Trophoblast cell (in vitro differentiated cells and primary cell): Measurements from ENCODE around the gene KAT6B.

ENCODE experiments used
- DNase-seq, 2 donors: peaks; one replicate each; pipeline ENCODE4 v3.0.0-alpha.2; 2016
- H2AFZ ChIP-seq: 2 replicates; pipeline ENCODE4 v1.6.1; 2013; ENCODE audit warnings: low read length, moderate library complexity, mild to moderate bottlenecking; ENCODE audit not compliant: insufficient read depth, poor library complexity
- H2AK5ac ChIP-seq: 2 replicates; pipeline ENCODE4 v1.6.1; 2013; ENCODE audit warnings: mild to moderate bottlenecking, low read length
- H2BK120ac ChIP-seq: 2 replicates; pipeline ENCODE4 v1.6.1; 2013; ENCODE audit warnings: low read length, mild to moderate bottlenecking, moderate library complexity; ENCODE audit not compliant: insufficient read depth, poor library complexity
- H2BK12ac ChIP-seq: 2 replicates; pipeline ENCODE4 v1.6.1; 2013; ENCODE audit warnings: mild to moderate bottlenecking, low read length, moderate library complexity
- H2BK5ac ChIP-seq: 2 replicates; pipeline ENCODE4 v1.6.1; 2013; ENCODE audit warnings: low read length, low read depth, moderate library complexity, mild to moderate bottlenecking; ENCODE audit not compliant: poor library complexity
- H3K14ac ChIP-seq: 2 replicates; pipeline ENCODE4 v1.6.1; 2013; ENCODE audit warnings: mild to moderate bottlenecking, low read length
- H3K18ac ChIP-seq: 2 replicates; pipeline ENCODE4 v1.6.1; 2013; ENCODE audit warnings: mild to moderate bottlenecking, low read length
- H3K23ac ChIP-seq: 2 replicates; pipeline ENCODE4 v1.6.1; 2013; ENCODE audit warnings: low read length
- H3K27ac ChIP-seq: 2 replicates; pipeline ENCODE4 v1.5.1; 2013; ENCODE audit warnings: low read depth, mild to moderate bottlenecking, inconsistent platforms, low read length, moderate library complexity
- H3K27me3 ChIP-seq: 2 replicates; pipeline ENCODE4 v1.6.1; 2013; ENCODE audit warnings: inconsistent platforms, mild to moderate bottlenecking, low read length, moderate library complexity; ENCODE audit not compliant: insufficient read depth
- H3K36me3 ChIP-seq, 2 experiments: 1 replicate in 1 of 2; 2 replicates in 1 of 2; pipeline ENCODE4 v1.6.1; 2013; ENCODE audit warnings: low read length in 2 of 2, mild to moderate bottlenecking in 2 of 2, moderate library complexity in 1 of 2; ENCODE audit not compliant: insufficient read depth in 2 of 2, control insufficient read depth in 1 of 2
- H3K4ac ChIP-seq: 2 replicates; pipeline ENCODE4 v1.6.1; 2013; ENCODE audit warnings: low read depth, mild to moderate bottlenecking, low read length, moderate library complexity
- H3K4me1 ChIP-seq, 2 experiments: 1 replicate in 1 of 2; 2 replicates in 1 of 2; pipeline ENCODE4 v1.6.1; 2013; ENCODE audit warnings: low read length in 2 of 2, mild to moderate bottlenecking in 2 of 2, moderate library complexity in 1 of 2; ENCODE audit not compliant: insufficient read depth in 2 of 2, control insufficient read depth in 1 of 2
- H3K4me2 ChIP-seq: 2 replicates; pipeline ENCODE4 v1.6.1; 2013; ENCODE audit warnings: inconsistent platforms, mild to moderate bottlenecking, low read length, moderate library complexity
- H3K4me3 ChIP-seq: 2 replicates; pipeline ENCODE4 v1.5.1; 2013; ENCODE audit warnings: mild to moderate bottlenecking, low read depth, low read length, inconsistent platforms
- H3K79me1 ChIP-seq: one replicate; pipeline ENCODE4 v1.6.1; 2013; ENCODE audit warnings: low read length
- H3K79me2 ChIP-seq: 2 replicates; pipeline ENCODE4 v1.6.1; 2013; ENCODE audit warnings: low read length, mild to moderate bottlenecking; ENCODE audit not compliant: control insufficient read depth, insufficient read depth, poor library complexity
- H3K9ac ChIP-seq: 2 replicates; pipeline ENCODE4 v1.6.1; 2013; ENCODE audit warnings: mild to moderate bottlenecking, low read length
- H3K9me3 ChIP-seq: 2 replicates; pipeline ENCODE4 v1.6.1; 2013; ENCODE audit warnings: low read depth, mild to moderate bottlenecking, control low read depth, inconsistent platforms, low read length; ENCODE audit not compliant: insufficient read depth
- H4K12ac ChIP-seq: 2 replicates; pipeline ENCODE4 v1.6.1; 2013; ENCODE audit warnings: low read depth, mild to moderate bottlenecking, low read length, moderate library complexity
- H4K8ac ChIP-seq: 2 replicates; pipeline ENCODE4 v1.6.1; 2013; ENCODE audit warnings: low read depth, mild to moderate bottlenecking, low read length, moderate library complexity
- H4K91ac ChIP-seq: one replicate; pipeline ENCODE4 v1.6.1; 2013; ENCODE audit warnings: low read depth, mild to moderate bottlenecking, low read length, moderate library complexity
- WGBS: extraction: QIAGEN DNeasy Blood & Tissue Kit; methylation state at CpG from one replicate; pipeline ENCODE4 v1.1.7; 2013; ENCODE audit warnings: missing lambda C conversion rate; ENCODE audit not compliant: insufficient read length, insufficient coverage; ENCODE audit errors: extremely low coverage; 5-methylcytosine and 5-hydroxymethylcytosine counted together

The KAT6B gene

GRCh38 chr10:75021379-75022249 is 195.2 kb downstream of the KAT6B start:
- H3K4me2 ChIP-seq, result no peak overlapping the region
- H4K8ac ChIP-seq, result no peak overlapping the region
- no peaks in the 10 kb centered on the region for H3K79me2 ChIP-seq
- H2BK12ac ChIP-seq, result no peak overlapping the region
- no peak overlapping the region for H3K18ac ChIP-seq
- H3K27ac ChIP-seq, result no peak overlapping the region
- no peak overlapping the region for H4K12ac ChIP-seq
- no peak overlapping the region for H2BK120ac ChIP-seq
- no peaks in the 10 kb centered on the region for H3K79me1 ChIP-seq
- no peak overlapping the region for H2BK5ac ChIP-seq
- H3K36me3 ChIP-seq, result peaks cover 7 to 9% of the 10 kb centered on the region in 2 experiments
- H3K23ac ChIP-seq, result no peak overlapping the region
- H3K27me3 ChIP-seq, result no peaks in the 10 kb centered on the region
- H3K9me3 ChIP-seq, result no peaks in the 10 kb centered on the region
- WGBS, result no CpG with 5 or more reads among the region's 10 CpGs
- DNase-seq, result no peak
- H3K4ac ChIP-seq, result no peak overlapping the region
- H2AFZ ChIP-seq, result no peak overlapping the region
- no peak overlapping the region for H2AK5ac ChIP-seq
- no peak overlapping the region for H3K9ac ChIP-seq
- H3K14ac ChIP-seq, result no peak overlapping the region
- H3K4me3 ChIP-seq, result no peak overlapping the region
- no peaks in the 10 kb centered on the region for H3K4me1 ChIP-seq
- H4K91ac ChIP-seq, result no peak overlapping the region

GRCh38 chr10:75023074-75023473 is 196.7 kb downstream of the KAT6B start:
- H3K23ac ChIP-seq, result no peak overlapping the region
- H3K4me1 ChIP-seq, result no peaks in the 10 kb centered on the region
- H3K4ac ChIP-seq, result no peak overlapping the region
- no peaks in the 10 kb centered on the region for H3K27me3 ChIP-seq
- no peak overlapping the region for H4K12ac ChIP-seq
- no CpG with 5 or more reads among the region's 2 CpGs for WGBS
- DNase-seq, result no peak
- no peak overlapping the region for H3K14ac ChIP-seq
- no peak overlapping the region for H3K4me3 ChIP-seq
- no peak overlapping the region for H3K27ac ChIP-seq
- H2AFZ ChIP-seq, result no peak overlapping the region
- H3K9ac ChIP-seq, result no peak overlapping the region
- H2BK120ac ChIP-seq, result no peak overlapping the region
- no peak overlapping the region for H4K91ac ChIP-seq
- H2BK5ac ChIP-seq, result no peak overlapping the region
- H2AK5ac ChIP-seq, result no peak overlapping the region
- no peak overlapping the region for H3K18ac ChIP-seq
- no peaks in the 10 kb centered on the region for H3K79me1 ChIP-seq
- H3K9me3 ChIP-seq, result no peaks in the 10 kb centered on the region
- H3K4me2 ChIP-seq, result no peak overlapping the region
- no peaks in the 10 kb centered on the region for H3K79me2 ChIP-seq
- no peak overlapping the region for H4K8ac ChIP-seq
- H3K36me3 ChIP-seq, result peaks cover 7 to 9% of the 10 kb centered on the region in 2 experiments
- no peak overlapping the region for H2BK12ac ChIP-seq

- H3K27ac ChIP-seq, result no peak overlapping the region
Measured at GRCh38 chr10:75024971-75025523, 198.6 kb downstream of the KAT6B start.

GRCh38 chr10:75028049-75028448 is 201.6 kb downstream of the KAT6B start:
- Histone ChIP-seq H3K14ac (no peak overlapping the region), H3K23ac (no peak overlapping the region), H2BK12ac (no peak overlapping the region), H3K36me3 (peaks cover 12 to 21% of the 10 kb centered on the region in 2 experiments), H2AFZ (no peak overlapping the region), H3K9ac (no peak overlapping the region), H3K79me2 (no peaks in the 10 kb centered on the region), H3K79me1 (no peaks in the 10 kb centered on the region), H3K27ac (no peak overlapping the region), H3K18ac (no peak overlapping the region), H3K4me2 (no peak overlapping the region), H3K9me3 (no peaks in the 10 kb centered on the region), H4K8ac (no peak overlapping the region), H2BK120ac (no peak overlapping the region), H4K12ac (no peak overlapping the region), H4K91ac (no peak overlapping the region), H2BK5ac (no peak overlapping the region), H3K4me3 (no peak overlapping the region), H2AK5ac (no peak overlapping the region), H3K27me3 (no peaks in the 10 kb centered on the region), H3K4me1 (no peaks in the 10 kb centered on the region), H3K4ac (no peak overlapping the region)
- no peak for DNase-seq

More at GRCh38 chr10:75024971-75025523, 198.6 kb downstream of the KAT6B start:
- no peak overlapping the region for H2AFZ ChIP-seq
- no peak overlapping the region for H2AK5ac ChIP-seq
- H3K27me3 ChIP-seq, result no peaks in the 10 kb centered on the region
- no CpG with 5 or more reads among the region's 5 CpGs for WGBS
- H2BK120ac ChIP-seq, result no peak overlapping the region
- H4K12ac ChIP-seq, result no peak overlapping the region
- H3K36me3 ChIP-seq, result peaks cover 7 to 16% of the 10 kb centered on the region in 2 experiments
- no peak overlapping the region for H3K4me2 ChIP-seq
- H3K4me1 ChIP-seq, result no peaks in the 10 kb centered on the region
- H3K23ac ChIP-seq, result no peak overlapping the region
- no peaks in the 10 kb centered on the region for H3K9me3 ChIP-seq
- H3K9ac ChIP-seq, result no peak overlapping the region
- H3K14ac ChIP-seq, result no peak overlapping the region
- DNase-seq, result no peak
- H4K91ac ChIP-seq, result no peak overlapping the region
- no peak overlapping the region for H3K4me3 ChIP-seq
- no peak overlapping the region for H3K4ac ChIP-seq
- no peak overlapping the region for H3K18ac ChIP-seq
- H3K79me2 ChIP-seq, result no peaks in the 10 kb centered on the region
- H2BK5ac ChIP-seq, result no peak overlapping the region
- no peak overlapping the region for H4K8ac ChIP-seq
- no peak overlapping the region for H2BK12ac ChIP-seq
- H3K79me1 ChIP-seq, result no peaks in the 10 kb centered on the region
